Endodermal cell (in vitro differentiated cells): ENCODE data around the gene SDC1. TPM values are rescaled to one million over a fixed set of nuclear protein-coding genes. Genes with fewer than 3 reads are reported as not detected.
A peak's percentile ranks its signal among the peaks of the same experiment; 100 is the strongest.
"Not testable (repeated sequence)": the region's sequence is repeated elsewhere in the genome, so short reads cannot be mapped to it uniquely, and the experiment has no call there.

Source experiments
- DNase-seq: peaks from one replicate; pipeline ENCODE4 v3.0.0-alpha.2; 2017
- H3K27ac ChIP-seq: 2 replicates; pipeline ENCODE4 v1.5.1; 2013; ENCODE audit warnings: mild to moderate bottlenecking, low read depth, low read length, moderate library complexity
- H3K27me3 ChIP-seq: 2 replicates; pipeline ENCODE4 v1.6.1; 2013; ENCODE audit warnings: mild to moderate bottlenecking, low read length, moderate library complexity; ENCODE audit not compliant: insufficient read depth, control insufficient read depth, poor library complexity, severe bottlenecking
- H3K36me3 ChIP-seq: 2 replicates; pipeline ENCODE4 v1.7.0; 2013; ENCODE audit warnings: mild to moderate bottlenecking, low read length, moderate library complexity; ENCODE audit not compliant: control insufficient read depth, insufficient read depth
- H3K4me1 ChIP-seq: one replicate; pipeline ENCODE4 v1.7.0; 2013; ENCODE audit warnings: low read length; ENCODE audit not compliant: control insufficient read depth, insufficient read depth
- H3K4me3 ChIP-seq: 2 replicates; pipeline ENCODE4 v1.5.1; 2013; ENCODE audit warnings: mild to moderate bottlenecking, low read length, moderate library complexity
- H3K9ac ChIP-seq: 2 replicates; pipeline ENCODE4 v1.6.1; 2013; ENCODE audit warnings: mild to moderate bottlenecking, low read length, moderate library complexity; ENCODE audit not compliant: poor library complexity, severe bottlenecking; ENCODE audit errors: extremely low read depth
- H3K9me3 ChIP-seq: 2 replicates; pipeline ENCODE4 v1.6.1; 2013; ENCODE audit warnings: mild to moderate bottlenecking, low read length, moderate library complexity; ENCODE audit not compliant: control insufficient read depth
- H3K27ac Mint-ChIP-seq: 2 replicates; pipeline ENCODE4 v1.8.0; 2020; ENCODE audit warnings: mixed read lengths
- H3K27me3 Mint-ChIP-seq: 2 replicates; pipeline ENCODE4 v1.8.0; 2021; ENCODE audit warnings: mild to moderate bottlenecking, mixed read lengths; ENCODE audit not compliant: insufficient read depth
- H3K36me3 Mint-ChIP-seq: 2 replicates; pipeline ENCODE4 v1.8.0; 2020; ENCODE audit warnings: low read depth, mixed read lengths
- H3K4me1 Mint-ChIP-seq: 2 replicates; pipeline ENCODE4 v1.8.0; 2020; ENCODE audit warnings: mixed read lengths
- H3K4me3 Mint-ChIP-seq: 2 replicates; pipeline ENCODE4 v1.8.0; 2020; ENCODE audit warnings: mild to moderate bottlenecking, moderate library complexity, mixed read lengths
- H3K9me3 Mint-ChIP-seq: 2 replicates; pipeline ENCODE4 v1.8.0; 2020; ENCODE audit warnings: mild to moderate bottlenecking, mixed read lengths
- WGBS, 2 experiments: methylation state at CpG; one replicate each; pipeline versions ENCODE4 v1.1.5 to v1.1.7; 2013; ENCODE audit warnings: missing lambda C conversion rate in 2 of 2, mixed read lengths in 1 of 2; ENCODE audit not compliant: insufficient coverage in 1 of 2, insufficient read length in 1 of 2; 5-methylcytosine and 5-hydroxymethylcytosine counted together
- long read RNA-seq, 4 experiments: library from polyadenylated mRNA in 2 of 4; library from RNA in 1 of 4; library from capped mRNA in 1 of 4; stranded (forward) in 3 of 4; unstranded in 1 of 4; transcript quantifications; one replicate each; pipeline ENCODE4 v2.0.0, GENCODE V29; 2020 to 2021; ENCODE audit warnings: inconsistent platforms in 1 of 4
- polyA plus RNA-seq, 2 experiments: library from polyadenylated mRNA; stranded (reverse); fragments of 50-300 nt; gene quantifications; one replicate each; pipeline ENCODE4 v1.2.3, GENCODE V29; 2013
- total RNA-seq, 2 donors: library from RNA; stranded (reverse); fragmentation: NEBNext Ultra II Directional in 1 of 2; extraction: Animal tissue kit (Norgen Biotek cat#: 25700) in 1 of 2; gene quantifications; 2 replicates in 1 of 2; 3 replicates in 1 of 2; pipeline ENCODE4 v1.2.1, GENCODE V29; 2021
- TF ChIP-seq, protein P1 (sequence below): fragments of 200-600 bp; sonication (generic); conservative IDR thresholded peaks from 2 replicates; pipeline ENCODE4 v1.5.0; 2021; ENCODE audit warnings: antibody characterized with exemption, mild to moderate bottlenecking

The SDC1 gene, protein sequence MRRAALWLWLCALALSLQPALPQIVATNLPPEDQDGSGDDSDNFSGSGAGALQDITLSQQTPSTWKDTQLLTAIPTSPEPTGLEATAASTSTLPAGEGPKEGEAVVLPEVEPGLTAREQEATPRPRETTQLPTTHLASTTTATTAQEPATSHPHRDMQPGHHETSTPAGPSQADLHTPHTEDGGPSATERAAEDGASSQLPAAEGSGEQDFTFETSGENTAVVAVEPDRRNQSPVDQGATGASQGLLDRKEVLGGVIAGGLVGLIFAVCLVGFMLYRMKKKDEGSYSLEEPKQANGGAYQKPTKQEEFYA
- total RNA-seq: 10 to 100 TPM; 12.7 to 19.2 TPM
- 36.9 TPM for polyA plus RNA-seq (2013, experiment 1 of 2)
- 39.5 TPM for polyA plus RNA-seq (2013, experiment 2 of 2)
- long read RNA-seq, experiment 1, transcript SDC1-201 (5 exons, 3,147 nt): major isoform, 6 of 18 reads
- long read RNA-seq, experiment 1, partial matches to known transcripts: 6 of 18 reads
- long read RNA-seq, experiment 1, other reads (novel, unspliced or antisense): 5 of 18 reads
- long read RNA-seq, experiment 2, transcript SDC1-202 (6 exons, 3,291 nt): minor isoform, 7 of 53 reads
- long read RNA-seq, experiment 2, transcript SDC1-201 (5 exons, 3,147 nt): major isoform, 39 of 53 reads
- long read RNA-seq, experiment 2, partial matches to known transcripts: 6 of 53 reads
- long read RNA-seq, experiment 2, other reads (novel, unspliced or antisense): 1 of 53 reads
- long read RNA-seq, experiment 3, transcript SDC1-201 (5 exons, 3,147 nt): major isoform, 57 of 90 reads
- long read RNA-seq, experiment 3, transcript SDC1-202 (6 exons, 3,291 nt): minor isoform, 22 of 90 reads
- long read RNA-seq, experiment 3, partial matches to known transcripts: 4 of 90 reads
- long read RNA-seq, experiment 3, other reads (novel, unspliced or antisense): 7 of 90 reads
- long read RNA-seq, experiment 4: 0 reads

DNA sequence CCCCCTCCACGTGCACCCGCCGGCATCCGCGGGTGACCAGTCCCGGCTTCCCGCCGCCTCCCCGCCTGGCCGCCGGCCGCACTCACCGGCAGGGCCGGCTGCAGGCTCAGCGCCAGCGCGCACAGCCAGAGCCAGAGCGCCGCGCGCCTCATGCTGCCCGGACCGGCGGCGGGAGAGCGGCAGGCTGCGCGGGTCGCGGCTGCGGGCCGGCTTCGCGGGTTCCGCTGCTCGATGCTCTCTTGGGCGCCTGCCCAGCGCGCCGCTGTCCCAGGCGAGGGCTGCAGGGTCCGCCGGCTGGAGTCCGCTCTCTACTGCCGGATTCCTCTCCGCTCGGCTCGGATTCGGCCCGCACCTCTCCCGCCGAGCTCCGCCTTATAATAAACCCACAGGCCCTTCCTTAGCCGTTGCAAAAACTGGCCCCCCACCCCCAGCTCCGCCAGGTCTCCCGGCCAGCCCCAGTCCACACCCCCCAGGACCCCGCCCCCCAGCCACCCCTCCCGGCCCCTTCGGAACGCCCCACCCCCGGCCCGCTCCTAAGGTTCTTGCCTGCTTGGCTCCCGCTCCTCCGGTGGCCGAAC is at the start of gene SDC1:
TSS of gene SDC1 (minus strand) at position 415 of the 578 bp plus-strand sequence. CDS start at position 152, 263 bp downstream.
- Mint-ChIP-seq H3K27ac (no peak within 1 kb of the TSS), H3K36me3 (no peaks in the 10 kb centered on the region), H3K4me1 (peaks cover 19% of the 10 kb centered on the region), H3K4me3 (peak within 1 kb of the TSS; percentile 54), H3K9me3 (no peaks in the 10 kb centered on the region), H3K27me3 (peaks cover 28% of the 10 kb centered on the region)
- Histone ChIP-seq H3K9me3 (no peaks in the 10 kb centered on the region), H3K36me3 (no peaks in the 10 kb centered on the region), H3K9ac (no peak within 1 kb of the TSS), H3K27ac (peak within 1 kb of the TSS; percentile 80), H3K4me1 (peaks cover 5% of the 10 kb centered on the region), H3K27me3 (peaks cover 27% of the 10 kb centered on the region), H3K4me3 (peak within 1 kb of the TSS; percentile 80)
- 0% methylated on average over 17 to 63 of the region's 65 CpGs for WGBS, 2 experiments
- TF ChIP-seq, protein P1, sequence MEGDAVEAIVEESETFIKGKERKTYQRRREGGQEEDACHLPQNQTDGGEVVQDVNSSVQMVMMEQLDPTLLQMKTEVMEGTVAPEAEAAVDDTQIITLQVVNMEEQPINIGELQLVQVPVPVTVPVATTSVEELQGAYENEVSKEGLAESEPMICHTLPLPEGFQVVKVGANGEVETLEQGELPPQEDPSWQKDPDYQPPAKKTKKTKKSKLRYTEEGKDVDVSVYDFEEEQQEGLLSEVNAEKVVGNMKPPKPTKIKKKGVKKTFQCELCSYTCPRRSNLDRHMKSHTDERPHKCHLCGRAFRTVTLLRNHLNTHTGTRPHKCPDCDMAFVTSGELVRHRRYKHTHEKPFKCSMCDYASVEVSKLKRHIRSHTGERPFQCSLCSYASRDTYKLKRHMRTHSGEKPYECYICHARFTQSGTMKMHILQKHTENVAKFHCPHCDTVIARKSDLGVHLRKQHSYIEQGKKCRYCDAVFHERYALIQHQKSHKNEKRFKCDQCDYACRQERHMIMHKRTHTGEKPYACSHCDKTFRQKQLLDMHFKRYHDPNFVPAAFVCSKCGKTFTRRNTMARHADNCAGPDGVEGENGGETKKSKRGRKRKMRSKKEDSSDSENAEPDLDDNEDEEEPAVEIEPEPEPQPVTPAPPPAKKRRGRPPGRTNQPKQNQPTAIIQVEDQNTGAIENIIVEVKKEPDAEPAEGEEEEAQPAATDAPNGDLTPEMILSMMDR: no peak
- peak; percentile 90 for DNase-seq

DNA sequence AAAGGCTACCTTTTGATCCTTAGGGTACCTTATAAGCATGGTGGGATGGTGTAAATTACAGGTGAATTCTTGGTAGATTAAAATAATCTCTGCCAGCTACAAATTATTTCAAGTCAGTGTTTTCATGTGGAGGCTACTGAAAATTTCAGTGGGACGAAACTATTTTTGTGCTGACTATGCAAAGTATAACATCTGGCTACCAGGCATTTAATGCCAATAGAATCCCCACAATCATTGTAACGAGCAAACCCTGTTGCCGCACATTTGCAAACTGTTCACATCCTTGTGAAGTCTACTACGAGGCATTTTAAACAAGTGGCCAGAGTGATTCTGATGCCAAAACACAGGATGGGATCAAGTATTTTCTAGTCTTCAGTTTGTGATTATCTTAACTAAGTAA is 48.1 kb upstream of the SDC1 start:
- no peak overlapping the region for H3K4me3 ChIP-seq
- peaks cover 7% of the 10 kb centered on the region for H3K9me3 ChIP-seq
- no peak overlapping the region for H3K4me3 Mint-ChIP-seq
- H3K4me1 ChIP-seq: no peaks in the 10 kb centered on the region
- no peak overlapping the region for H3K27ac Mint-ChIP-seq
- H3K9ac ChIP-seq: no peak overlapping the region
- peaks cover 88% of the 10 kb centered on the region for H3K36me3 ChIP-seq
- DNase-seq: no peak
- H3K27ac ChIP-seq: no peak overlapping the region
- no peaks in the 10 kb centered on the region for H3K4me1 Mint-ChIP-seq
- no peaks in the 10 kb centered on the region for H3K27me3 ChIP-seq
- TF ChIP-seq, protein P1: no peak
- H3K27me3 Mint-ChIP-seq: no peaks in the 10 kb centered on the region
- H3K36me3 Mint-ChIP-seq: peaks cover 31% of the 10 kb centered on the region
- 94 to 100% methylated on average over 4 of the region's 4 CpGs for WGBS, 2 experiments
- H3K9me3 Mint-ChIP-seq: no peaks in the 10 kb centered on the region

DNA sequence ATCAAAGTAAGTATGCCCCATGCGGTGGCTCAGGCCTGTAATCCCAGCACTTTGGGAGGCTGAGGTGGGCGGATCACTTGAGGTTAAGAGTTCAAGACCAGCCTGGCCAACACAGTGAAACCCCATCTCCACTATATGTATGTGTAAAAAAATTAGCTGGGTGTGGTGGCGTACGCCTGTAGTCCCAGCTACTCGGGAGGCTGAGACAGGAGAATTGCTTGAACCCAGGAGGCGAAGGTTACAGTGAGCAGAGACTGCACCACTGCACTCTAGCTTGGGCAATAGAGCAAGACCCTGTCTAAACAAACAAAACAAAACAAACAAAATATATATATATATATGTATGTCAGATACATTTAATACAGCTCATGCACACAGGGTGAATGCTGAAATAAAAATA is 43.4 kb upstream of the SDC1 start:
- H3K27ac ChIP-seq, H3K4me1 Mint-ChIP-seq, H3K9me3 ChIP-seq, H3K4me3 ChIP-seq, H3K27me3 ChIP-seq, H3K4me1 ChIP-seq, H3K9me3 Mint-ChIP-seq, DNase-seq, H3K27ac Mint-ChIP-seq, H3K9ac ChIP-seq, H3K4me3 Mint-ChIP-seq, H3K27me3 Mint-ChIP-seq: not testable (repeated sequence)
- H3K36me3 Mint-ChIP-seq: peaks cover 55% of the 10 kb centered on the region
- peaks cover 81% of the 10 kb centered on the region for H3K36me3 ChIP-seq
- WGBS, 2 experiments: 99 to 100% methylated on average over 1 to 6 of the region's 6 CpGs
